NOMO-1 (cell line): ENCODE measurements around the gene OXA1L.
A peak's percentile ranks its signal among the peaks of the same experiment; 100 is the strongest.
"Not testable (repeated sequence)": the region's sequence is repeated elsewhere in the genome, so short reads cannot be mapped to it uniquely, and the experiment has no call there.

Source experiments
- DNase-seq, 2 experiments: peaks; one replicate each; lab custom pipeline; 2025; ENCODE audit not compliant: unreplicated experiment in 2 of 2; lab: John Stamatoyannopoulos, UW

The OXA1L gene

DNA sequence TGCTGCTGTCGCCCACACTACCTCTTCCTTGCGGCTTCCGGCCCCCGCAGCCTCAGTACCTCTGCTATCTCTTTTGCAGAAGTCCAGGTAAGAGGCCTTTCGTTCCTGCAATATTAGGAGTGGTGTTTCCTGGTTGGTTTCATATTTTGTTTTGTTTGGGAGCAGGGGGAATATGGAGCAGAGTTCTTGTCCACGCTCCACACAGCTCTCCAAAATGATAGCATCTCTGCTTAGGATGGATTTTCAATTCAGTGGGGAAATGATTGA is 768 bp downstream of the OXA1L start:
- no peak for DNase-seq

DNA sequence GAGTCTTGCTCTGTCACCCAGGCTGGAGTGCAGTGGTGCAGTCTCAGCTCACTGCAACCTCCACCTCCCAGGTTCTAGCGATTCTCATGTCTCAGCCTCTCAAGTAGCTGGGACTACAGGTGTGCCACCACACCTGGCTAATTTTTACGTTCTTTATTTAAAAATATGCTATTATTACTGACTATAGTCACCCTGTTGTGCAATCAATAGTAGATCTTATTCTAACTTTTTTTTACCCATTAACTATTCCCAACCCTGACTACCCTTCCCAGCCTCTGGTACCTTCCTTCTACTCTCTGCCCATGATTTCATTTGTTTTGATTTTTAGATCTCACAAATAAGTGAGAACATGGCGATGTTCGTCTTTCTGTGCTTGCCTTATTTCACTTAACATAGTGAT is 2.5 kb downstream of the OXA1L start:
- no peak for DNase-seq

DNA sequence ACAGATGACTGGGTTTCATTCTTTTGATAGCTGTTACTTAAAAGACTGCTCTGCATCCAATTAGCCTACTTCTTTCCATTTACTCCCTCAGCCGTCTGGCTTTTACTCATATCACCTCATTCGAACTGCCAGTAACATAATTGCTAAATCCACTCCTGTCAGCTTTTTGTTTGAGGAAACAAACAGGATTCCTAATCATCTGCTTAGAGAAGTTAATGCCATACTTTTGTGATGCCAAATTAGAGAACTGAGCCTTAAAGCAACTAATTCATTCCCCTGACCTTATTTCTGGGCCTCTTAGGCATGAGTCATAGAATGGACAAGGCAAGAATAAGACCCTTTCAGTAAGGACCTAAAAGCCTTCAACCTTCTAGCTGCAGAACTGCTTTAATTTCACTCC is 2.9 kb downstream of the OXA1L start:
- no peak for DNase-seq

DNA sequence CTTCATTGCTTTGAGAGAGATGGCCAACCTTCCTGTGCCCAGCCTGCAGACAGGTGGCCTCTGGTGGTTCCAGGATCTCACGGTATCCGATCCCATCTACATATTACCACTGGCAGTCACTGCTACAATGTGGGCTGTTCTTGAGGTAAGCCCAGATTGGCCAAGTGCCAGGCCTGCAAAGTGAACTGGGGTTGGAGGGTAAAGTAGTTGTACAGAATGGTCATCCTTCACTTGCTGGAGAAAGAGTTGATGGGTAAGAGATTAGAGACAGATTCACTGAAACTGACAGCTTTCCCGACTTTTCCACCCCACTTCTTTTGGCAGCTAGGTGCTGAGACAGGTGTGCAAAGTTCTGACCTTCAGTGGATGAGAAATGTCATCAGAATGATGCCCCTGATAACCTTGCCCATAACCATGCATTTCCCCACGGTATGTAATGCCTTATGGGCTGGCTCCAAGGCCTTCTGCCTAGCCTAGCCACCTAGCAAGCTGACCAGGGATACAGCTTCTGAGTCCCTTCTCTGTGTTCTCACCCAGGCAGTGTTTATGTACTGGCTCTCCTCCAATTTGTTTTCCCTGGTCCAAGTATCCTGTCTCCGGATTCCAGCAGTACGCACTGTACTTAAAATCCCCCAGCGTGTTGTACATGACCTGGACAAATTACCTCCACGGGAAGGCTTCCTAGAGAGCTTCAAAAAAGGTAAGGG is 4.1 kb downstream of the OXA1L start:
- DNase-seq, result no peak

DNA sequence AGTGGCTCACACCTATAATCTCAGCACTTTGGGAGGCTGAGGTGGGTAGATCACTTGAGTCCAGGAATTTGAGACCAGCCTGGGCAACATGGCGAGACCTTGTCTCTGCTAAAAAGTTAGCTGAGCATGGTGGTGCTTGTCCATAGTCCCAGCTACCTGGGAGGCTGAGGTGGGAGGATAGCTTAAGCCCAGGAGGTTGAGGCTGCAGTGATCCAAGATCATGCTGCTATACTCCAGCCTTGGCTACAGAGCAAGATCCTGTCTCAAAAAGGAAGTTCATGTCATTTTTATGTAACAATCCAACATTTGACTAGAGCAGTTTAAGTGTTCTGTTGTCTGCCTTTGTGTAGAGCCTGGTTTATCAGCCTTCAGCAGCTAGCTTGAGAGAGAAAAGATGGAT is 6.2 kb downstream of the OXA1L start:
- DNase-seq, result no peak

DNA sequence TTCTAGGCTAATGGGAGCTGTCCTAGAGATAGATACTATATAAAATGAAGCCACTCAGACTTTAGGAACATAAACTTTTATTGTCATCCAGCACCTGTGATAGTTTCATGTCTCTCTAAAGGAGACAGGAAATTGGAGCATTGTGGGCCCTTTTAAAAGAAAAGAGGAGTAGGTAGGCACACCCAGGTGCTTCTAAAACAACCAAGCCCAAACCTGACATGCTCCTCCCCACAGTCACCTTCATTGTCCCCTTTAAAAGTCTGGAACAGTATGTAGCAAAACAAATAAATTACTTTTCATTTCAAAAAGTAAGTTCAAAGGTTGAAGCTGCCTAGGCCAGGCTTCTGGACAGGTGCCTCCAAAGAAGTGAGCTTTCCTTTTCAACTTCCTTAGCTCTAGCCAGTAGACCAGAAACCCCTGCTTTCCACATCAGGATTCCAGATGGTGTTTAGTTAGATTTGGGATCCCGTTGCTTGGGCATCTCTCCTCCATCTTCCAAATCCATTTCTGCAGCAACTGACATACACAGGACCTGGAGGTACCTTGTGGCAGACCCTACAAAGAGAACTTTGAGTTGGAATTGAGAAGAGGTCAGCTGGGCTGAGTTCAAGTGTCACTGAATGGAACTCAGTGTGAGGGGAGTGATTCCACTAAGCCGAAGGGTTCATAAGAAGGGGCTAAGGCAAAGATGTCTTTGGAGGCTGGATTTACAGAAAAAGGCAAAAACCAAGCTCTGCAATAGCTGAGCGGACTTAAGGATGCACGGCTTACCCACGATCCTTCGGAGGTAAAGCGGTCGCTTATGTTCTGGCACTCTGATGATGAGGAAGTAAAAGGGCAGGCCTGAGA is 6.9 kb downstream of the OXA1L start:
- no peak for DNase-seq

DNA sequence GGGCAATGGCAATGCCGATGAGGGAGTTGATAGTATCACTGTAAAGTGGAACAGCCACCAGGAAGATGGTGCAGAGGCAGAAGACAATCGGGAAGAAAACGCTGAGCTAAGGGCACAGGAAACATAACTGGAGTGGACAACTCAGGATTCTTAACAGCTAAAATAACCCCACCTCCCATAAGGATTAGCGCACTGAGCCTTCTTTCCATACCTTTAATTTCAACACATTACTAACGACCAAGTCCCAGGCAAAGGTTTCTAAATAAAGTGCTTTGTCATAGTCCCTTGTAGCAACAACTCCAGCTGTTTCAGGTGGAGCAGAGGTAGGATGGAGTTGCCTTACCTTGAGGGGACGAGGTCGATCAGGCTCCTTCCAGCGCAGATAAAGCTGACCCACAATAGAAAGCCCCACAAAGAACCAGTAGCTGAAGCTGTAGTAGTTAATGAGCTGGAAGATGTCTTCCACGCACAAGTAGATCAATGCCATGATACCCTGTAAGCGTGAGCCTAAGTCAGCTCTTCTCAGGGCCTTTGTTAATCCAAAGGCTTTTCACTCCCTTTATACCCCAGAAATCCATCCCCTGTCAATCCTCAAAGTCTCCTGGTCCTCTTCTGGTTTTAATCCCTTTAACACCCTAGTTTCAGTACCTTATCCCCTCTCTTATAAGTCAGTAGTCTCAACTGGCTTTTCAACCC is 7.7 kb downstream of the OXA1L start:
- DNase-seq, result no peak

DNA sequence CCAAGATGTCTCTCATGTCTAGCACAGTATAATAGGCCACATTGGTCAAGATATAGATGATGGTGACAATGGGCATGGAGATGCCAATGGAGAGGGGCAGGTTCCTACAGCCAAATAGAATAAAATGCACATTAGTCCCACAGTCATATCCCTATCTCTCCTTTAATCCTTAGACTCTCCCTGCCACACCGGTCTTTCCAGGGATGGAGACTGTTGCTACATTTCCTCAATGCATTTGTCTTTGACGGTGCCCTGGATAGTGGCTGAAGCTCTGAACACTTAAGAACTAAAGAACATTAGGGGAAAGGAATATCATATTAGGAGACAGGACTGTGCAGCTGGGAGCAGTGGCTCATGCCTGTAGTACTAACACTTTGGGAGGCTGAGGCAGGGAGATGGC is 9.7 kb downstream of the OXA1L start:
- no peak for DNase-seq

DNA sequence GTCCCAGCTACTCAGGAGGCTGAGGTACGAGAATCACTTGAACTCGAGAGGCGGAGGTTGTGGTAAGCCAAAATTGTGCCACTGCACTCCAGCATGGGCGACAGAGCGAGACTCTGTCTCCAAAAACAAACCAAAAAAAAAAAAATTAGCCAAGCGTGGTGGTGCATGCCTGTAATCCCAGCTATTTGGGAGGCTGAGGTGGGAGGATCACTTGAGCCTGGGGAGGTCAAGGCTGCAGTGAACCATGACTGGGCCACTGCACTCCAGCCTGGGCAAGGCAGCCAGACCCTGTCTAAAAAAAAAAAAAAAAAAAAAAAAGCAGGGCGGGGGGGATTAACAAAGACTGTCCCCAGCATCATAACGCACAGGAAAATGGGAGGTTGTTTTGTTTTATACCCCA is 10.4 kb downstream of the OXA1L start:
- DNase-seq, result not testable (repeated sequence)

DNA sequence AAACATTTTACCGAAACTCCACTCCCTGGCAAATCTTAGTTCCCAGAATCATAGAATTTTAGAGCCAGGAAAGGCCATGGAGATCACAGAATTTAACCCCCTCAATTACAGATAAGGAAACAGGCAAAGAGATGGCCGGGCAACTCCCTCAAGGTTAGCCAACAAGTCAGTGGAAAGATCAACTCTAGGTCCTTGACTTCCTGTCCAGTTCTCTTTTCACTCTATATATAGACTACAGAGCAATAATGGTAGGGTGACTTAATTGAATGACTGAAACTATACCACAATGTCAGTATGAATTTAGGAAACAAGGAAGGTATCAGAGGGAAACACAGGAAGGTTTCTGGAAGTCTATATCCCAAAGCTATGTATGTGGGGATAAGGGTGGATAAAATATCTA is 11.6 kb downstream of the OXA1L start:
- peak in 1 of 2 experiments; percentile 19 for DNase-seq

DNA sequence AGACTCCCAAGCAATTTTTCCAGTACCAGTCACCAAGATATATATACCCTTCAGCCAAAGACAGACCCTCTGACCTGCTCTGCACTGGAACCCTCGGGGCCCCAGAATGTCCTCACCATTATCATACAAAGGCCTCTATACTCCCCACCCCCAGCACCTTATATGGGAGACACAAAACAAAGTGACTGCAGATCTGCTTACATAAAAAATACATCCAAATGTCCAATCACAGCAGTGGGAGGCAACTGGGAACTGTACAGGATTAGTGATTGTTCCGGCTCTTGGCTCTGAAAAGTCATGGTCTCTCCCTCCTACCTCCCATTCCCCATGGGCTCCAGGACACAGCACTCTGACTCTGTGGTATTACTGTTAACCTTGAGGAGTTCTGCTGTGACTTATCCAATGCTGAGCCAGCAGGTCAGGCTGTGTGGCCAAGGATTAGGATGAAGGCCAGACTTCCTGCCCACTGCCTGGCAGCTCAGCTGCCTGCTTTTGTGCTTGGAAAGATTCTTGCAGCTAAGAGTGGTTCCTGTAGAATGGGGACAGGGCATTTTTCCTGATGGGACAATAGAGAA is 13.7 kb downstream of the OXA1L start:
- DNase-seq, result no peak

DNA sequence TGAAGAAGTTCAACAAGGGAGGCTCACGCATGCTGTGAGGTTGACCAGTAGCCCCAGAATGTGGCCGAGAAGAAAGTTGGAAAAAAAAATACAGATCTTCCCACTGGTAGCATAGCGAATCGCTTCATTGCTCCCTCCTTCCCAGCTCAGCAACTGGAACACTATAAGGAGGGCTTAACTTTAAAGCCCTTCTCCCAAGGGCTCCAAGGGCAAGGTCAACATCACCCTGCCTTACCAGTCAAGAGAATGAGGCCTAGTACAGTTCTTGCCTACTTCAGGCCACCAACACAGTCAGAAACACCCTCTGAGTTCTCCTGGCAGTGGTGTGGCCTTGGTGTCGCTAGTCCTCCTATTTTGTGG is 14.4 kb downstream of the OXA1L start:
- no peak for DNase-seq

DNA sequence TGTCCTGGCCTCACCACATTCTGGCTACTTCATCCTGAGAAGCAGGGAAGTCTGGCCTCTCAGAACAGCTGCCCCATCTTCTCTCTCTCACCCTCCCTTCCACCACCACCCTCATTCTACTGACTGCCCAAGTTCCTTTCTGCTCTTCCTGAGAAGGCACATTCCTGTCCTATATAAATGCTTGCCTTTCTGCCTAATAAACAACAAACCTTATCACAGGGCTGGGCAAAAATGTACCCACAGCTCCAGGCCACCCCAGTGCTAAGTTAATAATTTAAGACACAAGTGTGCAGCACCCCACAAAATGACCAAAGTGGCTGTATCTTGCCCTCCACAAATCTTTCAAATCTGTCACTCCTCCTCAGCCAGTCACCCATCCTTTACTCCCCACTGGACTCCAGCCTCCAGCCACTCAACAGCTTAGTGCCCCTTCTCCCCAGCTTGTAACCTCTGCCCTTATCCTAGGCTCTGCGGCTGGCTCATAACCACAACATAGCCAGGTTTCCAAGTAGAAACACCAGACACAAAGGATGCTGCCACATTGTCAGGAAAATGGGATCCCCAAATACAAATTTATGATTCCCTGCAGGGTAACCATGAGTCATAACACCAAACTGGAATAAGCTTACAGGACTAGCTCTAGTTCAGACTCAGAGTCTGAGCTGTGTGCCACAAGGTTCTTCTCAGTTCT is 15.0 kb downstream of the OXA1L start:
- DNase-seq, result no peak

DNA sequence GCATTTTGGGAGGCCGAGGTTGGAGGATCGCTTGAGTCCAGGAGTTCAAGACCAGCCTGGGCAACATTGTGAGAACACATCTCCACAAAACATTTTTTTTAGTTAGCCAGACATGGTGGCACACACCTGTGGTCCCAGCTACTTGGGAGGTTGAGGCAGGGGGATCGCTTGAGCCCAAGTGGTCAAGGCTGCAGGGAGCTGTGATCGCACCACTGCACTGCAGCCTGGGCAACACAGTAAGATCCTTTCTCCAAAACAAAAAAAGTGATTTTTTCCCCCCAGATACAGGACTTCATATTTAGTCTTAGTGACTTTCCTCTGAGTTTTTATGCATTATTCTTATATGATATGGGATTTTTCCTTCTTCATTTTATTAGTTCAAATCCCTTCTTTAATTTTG is 20.2 kb downstream of the OXA1L start:
- DNase-seq, result no peak

DNA sequence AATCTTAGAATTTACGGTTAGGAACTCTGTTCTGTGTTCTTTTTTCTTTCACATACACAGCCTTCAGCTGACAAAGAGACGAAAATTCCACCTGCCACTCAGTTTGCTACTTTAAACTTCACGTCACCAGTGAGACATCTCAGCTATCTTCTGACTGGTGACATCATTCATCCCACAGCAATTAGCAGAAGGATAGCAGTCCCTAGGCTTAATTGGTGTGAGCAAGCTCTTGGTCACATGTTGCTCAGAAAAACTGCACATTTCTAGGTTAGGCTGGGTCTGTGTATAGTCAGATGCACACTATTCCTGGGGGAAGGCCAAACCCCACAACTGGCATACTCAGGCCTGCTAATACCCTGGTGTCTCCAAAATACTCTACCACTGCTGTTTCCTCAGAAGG is 24.8 kb downstream of the OXA1L start:
- DNase-seq, result no peak

DNA sequence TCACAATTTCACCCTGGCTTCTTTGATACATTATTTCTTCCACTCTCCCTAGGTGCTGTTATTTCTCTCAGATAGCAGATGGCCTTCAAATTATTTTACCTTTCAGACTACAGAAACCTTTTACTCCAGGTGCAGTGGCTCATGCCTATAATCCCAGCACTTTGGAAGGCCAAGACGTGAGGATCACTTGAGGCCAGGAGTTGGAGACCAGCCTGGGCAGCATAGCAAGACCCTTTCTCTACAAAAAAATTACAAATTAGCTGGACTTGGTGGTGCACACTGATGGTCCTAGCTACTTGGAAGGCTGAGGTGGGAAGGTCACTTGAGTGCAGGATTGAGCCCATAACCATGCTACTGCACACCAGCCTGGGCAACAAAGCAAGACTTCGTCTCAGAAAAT is 25.7 kb downstream of the OXA1L start:
- DNase-seq, result no peak

DNA sequence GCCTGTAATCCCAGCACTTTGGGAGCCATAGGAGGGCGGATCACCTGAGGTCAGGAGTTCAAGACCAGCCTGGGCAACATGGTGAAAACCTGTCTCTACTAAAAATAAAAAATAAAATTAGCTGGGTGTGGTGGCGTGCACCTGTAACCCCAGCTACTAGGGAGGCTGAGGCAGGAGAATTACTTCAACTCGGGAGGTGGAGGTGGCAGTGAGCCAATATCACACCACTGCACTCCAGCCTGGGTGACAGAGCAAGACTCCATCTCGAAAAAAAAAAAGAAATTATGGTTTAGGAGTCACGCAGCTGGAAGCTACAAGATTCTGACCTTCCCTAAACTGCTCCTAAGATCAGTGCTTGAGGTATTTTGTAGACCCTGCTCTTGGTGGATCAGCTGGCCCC is 27.1 kb downstream of the OXA1L start:
- DNase-seq, result not testable (repeated sequence)

DNA sequence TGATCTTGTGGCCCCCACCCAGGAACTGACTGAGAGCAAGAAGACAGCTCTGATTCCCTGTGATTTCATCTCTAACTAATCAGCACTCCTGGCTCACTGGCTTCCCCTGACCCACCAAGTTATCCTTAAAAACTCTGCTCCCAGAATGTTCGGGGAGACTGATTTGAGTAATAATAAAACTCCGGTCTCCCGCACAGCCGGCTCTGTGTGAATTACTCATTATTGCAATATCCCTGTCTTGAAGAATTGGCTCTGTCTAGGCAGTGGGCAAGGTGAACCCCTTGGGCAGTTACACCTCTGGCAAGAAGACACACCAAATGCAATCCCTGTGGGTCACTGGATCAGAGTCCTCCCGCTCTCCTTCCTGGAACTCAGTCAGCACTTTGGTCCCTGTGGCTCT is 27.5 kb downstream of the OXA1L start:
- DNase-seq, result no peak

DNA sequence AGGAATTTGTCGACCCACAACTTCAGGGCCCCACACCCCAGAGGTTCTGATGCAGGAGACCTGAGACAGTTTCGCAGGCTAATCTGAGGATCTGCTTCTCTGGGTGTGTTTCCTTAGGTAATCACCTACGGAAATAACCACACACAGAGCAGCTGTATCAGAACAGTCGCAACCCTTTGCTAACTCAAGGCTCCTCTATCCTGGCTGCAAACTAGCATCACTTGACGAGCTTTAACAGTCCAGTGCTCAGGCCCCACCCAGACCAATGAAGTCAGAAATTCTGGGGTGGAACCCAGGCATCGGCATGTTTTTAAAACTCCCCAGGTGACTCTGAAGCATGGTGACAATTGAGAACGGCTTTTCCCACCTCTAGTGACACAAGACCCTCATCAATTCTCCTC is 28.1 kb downstream of the OXA1L start:
- no peak for DNase-seq

DNA sequence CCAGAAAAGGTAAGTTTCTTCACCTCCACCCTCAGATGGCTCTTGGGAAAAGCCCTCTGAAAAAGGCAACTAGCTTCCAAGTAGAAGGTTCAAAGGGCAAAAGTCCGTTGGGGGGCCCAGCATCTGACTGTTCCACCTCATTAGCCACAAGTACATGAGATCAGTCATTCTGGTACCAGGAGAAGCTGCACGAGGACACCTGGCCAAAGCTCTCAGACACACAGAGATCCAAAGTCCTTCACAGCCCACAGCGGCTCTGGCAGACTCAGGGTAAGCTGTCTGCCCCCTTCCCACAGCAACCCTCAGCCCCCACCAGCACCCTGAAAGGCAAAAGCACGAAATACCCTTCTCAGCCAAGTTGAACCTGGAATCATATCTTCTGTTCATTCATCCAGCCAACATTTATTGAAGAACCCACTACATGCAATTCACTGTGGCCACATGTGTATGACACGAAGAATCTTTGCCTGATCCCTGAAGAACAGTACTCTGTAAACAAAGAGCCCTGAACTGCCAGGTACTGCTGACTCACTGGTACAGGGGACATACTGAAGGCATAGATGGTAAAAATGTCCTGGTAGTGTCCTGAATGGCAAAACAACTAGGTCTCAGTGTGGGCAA is 29.7 kb downstream of the OXA1L start:
- no peak for DNase-seq
